ENCODE measurements around the gene RCAN1. TPM values are rescaled to one million over a fixed set of nuclear protein-coding genes. Genes with fewer than 3 reads are reported as not detected.

RCAN1 gene
- total RNA-seq, 3 donors from 2014 or later (not counting 1 experiment from before 2014, with no cell fraction given) = 6.7 to 8.9 (median 8.2) TPM

DNA sequence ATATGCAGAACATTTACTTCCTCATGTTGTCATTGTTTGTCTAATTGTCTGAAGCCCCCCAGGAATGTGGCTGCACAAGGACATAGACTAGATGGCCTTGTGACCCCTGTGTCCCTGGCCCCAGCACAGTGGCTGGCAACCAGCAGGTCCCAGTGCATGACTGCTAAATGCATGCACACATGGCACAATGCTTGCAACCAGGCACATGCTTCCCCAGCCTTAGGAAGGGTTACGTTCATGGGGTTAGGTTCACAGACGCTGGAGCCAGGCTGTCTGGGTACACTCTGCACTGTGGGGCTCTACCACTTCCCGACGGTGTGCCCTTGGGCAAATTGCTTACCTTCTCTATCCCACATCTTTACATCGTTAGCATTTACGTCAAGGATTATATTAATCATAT is 32.6 kb upstream of the RCAN1 start:
- Mint-ChIP-seq H3K4me1 (peaks cover 0 to 8% of the 10 kb centered on the region in 2 donors), H3K4me3 (no peak overlapping the region), H3K36me3 (no peaks in the 10 kb centered on the region), H3K27ac (no peak overlapping the region), H3K9me3 (no peaks in the 10 kb centered on the region), H3K27me3 (ENCODE audit: low read depth in 2 of 2) (peaks cover 18 to 34% of the 10 kb centered on the region in 2 donors)
- Histone ChIP-seq H3K4me3 (ENCODE audit: low read length) (no peak overlapping the region), H3K27ac (ENCODE audit: low read length) (no peak overlapping the region), H3K36me3 (ENCODE audit: control insufficient read depth, insufficient read depth, low read length) (no peaks in the 10 kb centered on the region), H3K27me3 (ENCODE audit: control insufficient read depth, insufficient read depth, low read length) (no peaks in the 10 kb centered on the region), H3K9me3 (ENCODE audit: control insufficient read depth, insufficient read depth, low read length) (peaks cover 4% of the 10 kb centered on the region), H3K4me1 (ENCODE audit: control insufficient read depth, insufficient read depth, low read length) (no peaks in the 10 kb centered on the region)
- TF ChIP-seq, protein P1, sequence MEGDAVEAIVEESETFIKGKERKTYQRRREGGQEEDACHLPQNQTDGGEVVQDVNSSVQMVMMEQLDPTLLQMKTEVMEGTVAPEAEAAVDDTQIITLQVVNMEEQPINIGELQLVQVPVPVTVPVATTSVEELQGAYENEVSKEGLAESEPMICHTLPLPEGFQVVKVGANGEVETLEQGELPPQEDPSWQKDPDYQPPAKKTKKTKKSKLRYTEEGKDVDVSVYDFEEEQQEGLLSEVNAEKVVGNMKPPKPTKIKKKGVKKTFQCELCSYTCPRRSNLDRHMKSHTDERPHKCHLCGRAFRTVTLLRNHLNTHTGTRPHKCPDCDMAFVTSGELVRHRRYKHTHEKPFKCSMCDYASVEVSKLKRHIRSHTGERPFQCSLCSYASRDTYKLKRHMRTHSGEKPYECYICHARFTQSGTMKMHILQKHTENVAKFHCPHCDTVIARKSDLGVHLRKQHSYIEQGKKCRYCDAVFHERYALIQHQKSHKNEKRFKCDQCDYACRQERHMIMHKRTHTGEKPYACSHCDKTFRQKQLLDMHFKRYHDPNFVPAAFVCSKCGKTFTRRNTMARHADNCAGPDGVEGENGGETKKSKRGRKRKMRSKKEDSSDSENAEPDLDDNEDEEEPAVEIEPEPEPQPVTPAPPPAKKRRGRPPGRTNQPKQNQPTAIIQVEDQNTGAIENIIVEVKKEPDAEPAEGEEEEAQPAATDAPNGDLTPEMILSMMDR (IDR thresholded peaks at IDR 0.05) = no peak
- ATAC-seq (no peak), DNase-seq (no peak)
- 92% methylated on average over 4 of the region's 6 CpGs for WGBS (ENCODE audit: insufficient coverage)
- intact Hi-C loops (cut with micrococcal nuclease) = no loop called here

DNA sequence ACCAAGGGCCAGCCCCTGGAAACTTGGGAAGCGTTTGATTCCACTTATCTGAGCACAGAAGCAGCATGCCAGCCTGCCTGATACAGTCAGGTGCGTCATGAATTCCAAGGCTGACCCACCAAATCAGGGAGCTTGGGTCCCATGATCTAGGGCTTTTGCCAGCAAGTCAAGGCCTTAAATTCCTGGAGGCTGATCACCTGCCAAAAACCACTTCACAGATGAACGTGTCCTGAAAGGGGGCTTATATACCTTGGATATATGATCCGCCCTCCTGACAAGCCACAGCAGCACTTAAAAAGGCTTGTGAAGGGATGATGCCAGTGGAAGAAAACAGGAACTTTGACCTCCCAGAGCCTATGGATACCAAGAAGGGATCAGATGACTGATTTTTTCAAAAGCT is 29.9 kb upstream of the RCAN1 start:
- no peak overlapping the region for H3K27ac Mint-ChIP-seq
- no peaks in the 10 kb centered on the region for H3K36me3 Mint-ChIP-seq
- no peak for ATAC-seq
- Histone ChIP-seq H3K4me1 (ENCODE audit: control insufficient read depth, insufficient read depth, low read length) (peaks cover 4% of the 10 kb centered on the region), H3K9me3 (ENCODE audit: control insufficient read depth, insufficient read depth, low read length) (no peaks in the 10 kb centered on the region), H3K27me3 (ENCODE audit: control insufficient read depth, insufficient read depth, low read length) (no peaks in the 10 kb centered on the region), H3K27ac (ENCODE audit: low read length) (no peak overlapping the region), H3K36me3 (ENCODE audit: control insufficient read depth, insufficient read depth, low read length) (no peaks in the 10 kb centered on the region), H3K4me3 (ENCODE audit: low read length) (no peak overlapping the region)
- peaks cover 15 to 28% of the 10 kb centered on the region in 2 donors for H3K27me3 Mint-ChIP-seq (ENCODE audit: low read depth in 2 of 2)
- intact Hi-C loops (cut with micrococcal nuclease) = no loop called here
- WGBS (ENCODE audit: insufficient coverage) = 88% methylated on average over 4 of the region's 4 CpGs
- H3K4me1 Mint-ChIP-seq = peaks cover 12 to 20% of the 10 kb centered on the region in 2 donors
- TF ChIP-seq, protein P1 (IDR thresholded peaks at IDR 0.05) = no peak
- H3K9me3 Mint-ChIP-seq = no peaks in the 10 kb centered on the region
- no peak overlapping the region for H3K4me3 Mint-ChIP-seq
- no peak for DNase-seq

DNA sequence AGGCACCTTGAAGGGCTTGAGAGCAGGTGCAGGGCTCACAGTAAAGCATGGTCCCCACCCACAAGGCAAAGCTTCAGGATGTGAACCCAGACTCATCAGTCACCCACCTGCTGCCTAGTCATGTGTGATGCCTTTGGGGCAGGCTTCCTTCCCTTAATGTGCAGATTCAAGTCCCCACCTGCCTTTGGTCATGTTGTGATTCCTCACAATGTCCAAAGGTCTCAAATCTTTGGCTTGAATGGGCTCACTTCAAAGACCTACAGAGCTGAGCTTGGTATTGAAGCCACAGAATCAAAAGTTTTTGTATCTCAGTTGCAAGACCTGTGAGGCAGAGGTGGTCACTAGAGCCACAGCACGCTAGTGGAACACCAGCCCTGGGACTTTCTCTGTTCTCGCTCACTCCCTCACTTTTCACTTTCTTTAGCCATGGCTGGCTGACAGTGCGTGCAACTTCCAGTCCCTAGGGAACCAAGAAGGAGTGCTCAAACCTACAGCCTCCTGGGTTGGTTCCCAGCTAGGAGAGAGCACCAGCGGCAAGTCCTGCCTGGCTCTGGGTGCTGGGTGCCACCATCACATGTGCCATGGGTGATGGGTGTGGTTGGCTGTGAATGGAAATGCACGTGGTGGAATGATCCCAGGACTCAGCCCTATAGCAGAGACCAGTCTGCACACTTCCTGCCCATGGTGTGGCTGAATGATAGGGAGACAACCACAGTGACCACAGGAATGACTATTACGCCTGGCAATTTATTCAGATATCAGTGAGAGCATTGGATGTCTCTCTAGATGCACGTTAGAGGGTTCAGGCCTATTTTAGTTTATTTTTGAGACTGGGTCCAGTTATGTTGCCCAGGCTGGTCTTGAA is 27.5 kb upstream of the RCAN1 start:
- Mint-ChIP-seq H3K27me3 (ENCODE audit: low read depth in 2 of 2) (peaks cover 3 to 5% of the 10 kb centered on the region in 2 donors), H3K27ac (no peak overlapping the region), H3K4me3 (no peak overlapping the region), H3K36me3 (no peaks in the 10 kb centered on the region), H3K9me3 (no peaks in the 10 kb centered on the region), H3K4me1 (peaks cover 13% of the 10 kb centered on the region in 2 donors)
- Histone ChIP-seq H3K4me3 (ENCODE audit: low read length) (no peak overlapping the region), H3K27ac (ENCODE audit: low read length) (no peak overlapping the region), H3K36me3 (ENCODE audit: control insufficient read depth, insufficient read depth, low read length) (no peaks in the 10 kb centered on the region), H3K9me3 (ENCODE audit: control insufficient read depth, insufficient read depth, low read length) (no peaks in the 10 kb centered on the region), H3K27me3 (ENCODE audit: control insufficient read depth, insufficient read depth, low read length) (no peaks in the 10 kb centered on the region), H3K4me1 (ENCODE audit: control insufficient read depth, insufficient read depth, low read length) (peaks cover 4% of the 10 kb centered on the region)
- intact Hi-C loops (cut with micrococcal nuclease) = no loop called here
- 55% methylated on average over 7 of the region's 7 CpGs for WGBS (ENCODE audit: insufficient coverage)
- ATAC-seq (no peak), DNase-seq (no peak)
- TF ChIP-seq, protein P1 (IDR thresholded peaks at IDR 0.05) = no peak
